Left lung (tissue), 10 donors: Measurements from ENCODE around the gene XRCC4. TPM values are rescaled to one million over a fixed set of nuclear protein-coding genes. Genes with fewer than 3 reads are reported as not detected.
"Not testable (repeated sequence)": the region's sequence is repeated elsewhere in the genome, so short reads cannot be mapped to it uniquely, and the experiment has no call there.

ENCODE experiments used
- ATAC-seq: fragments of 200-7000 bp; cut with Tn5 transposase; one replicate; pipeline ENCODE4 v1.9.1; 2020; ENCODE audit warnings: moderate library complexity
- DNase-seq, 4 donors: peaks; one replicate each; pipeline ENCODE4 v3.0.0-alpha.2; 2013 to 2020
- H3K27ac ChIP-seq, 2 donors: fragments of 200-600 bp; sonication (generic) in 1 of 2; one replicate each; pipeline versions ENCODE4 v1.5.0 to v1.8.0; 2020 to 2021
- H3K27me3 ChIP-seq, 2 donors: fragments of 200-600 bp; sonication (generic) in 1 of 2; one replicate each; pipeline versions ENCODE4 v1.5.0 to v1.8.0; 2020 to 2021
- H3K36me3 ChIP-seq, 2 donors: fragments of 200-600 bp; sonication (generic) in 1 of 2; one replicate each; pipeline versions ENCODE4 v1.5.0 to v1.8.0; 2020 to 2021
- H3K4me1 ChIP-seq, 2 donors: fragments of 200-600 bp; one replicate each; pipeline ENCODE4 v1.8.0; 2021
- H3K4me3 ChIP-seq, 2 donors: fragments of 200-600 bp; sonication (generic) in 1 of 2; one replicate each; pipeline versions ENCODE4 v1.5.0 to v1.8.0; 2020 to 2021; ENCODE audit warnings: mild to moderate bottlenecking in 1 of 2
- H3K9me3 ChIP-seq, 2 donors: fragments of 200-600 bp; sonication (generic) in 1 of 2; one replicate each; pipeline versions ENCODE4 v1.5.0 to v1.8.0; 2020 to 2021
- CTCF ChIP-seq, 2 donors: fragments of 200-600 bp; sonication (generic) in 1 of 2; IDR thresholded peaks; one replicate each; pipeline versions ENCODE4 v1.5.0 to v1.8.0; 2021; ENCODE audit warnings: antibody characterized with exemption in 2 of 2
- intact Hi-C, 2 donors: fragments of 100-400 bp; cut with DNase I; formaldehyde crosslinking; loops; one replicate each; pipeline versions ENCODE4 v1.11.2 to v1.14.2; 2022
- polyA plus RNA-seq, 6 donors: library from polyadenylated mRNA; unstranded; fragments of 120-200 nt; gene quantifications; one replicate each; pipeline ENCODE4 v1.2.1, GENCODE V29; 2013; ENCODE audit not compliant: insufficient read length in 6 of 6
- total RNA-seq, 2 donors: library from RNA; stranded (reverse); fragmentation: NEBNext Ultra II Directional; extraction: Animal tissue kit (Norgen Biotek cat#: 25700); gene quantifications; one replicate each; pipeline ENCODE4 v1.2.1, GENCODE V29; 2021
- donor health status: DM: no; HTN: yes; CAD: no.
- donor health status: DM: no; HTN: no; CAD: no.

XRCC4 gene
- total and polyA plus RNA-seq, 8 donors = 6.2 to 9.7 (median 8.8) TPM

DNA sequence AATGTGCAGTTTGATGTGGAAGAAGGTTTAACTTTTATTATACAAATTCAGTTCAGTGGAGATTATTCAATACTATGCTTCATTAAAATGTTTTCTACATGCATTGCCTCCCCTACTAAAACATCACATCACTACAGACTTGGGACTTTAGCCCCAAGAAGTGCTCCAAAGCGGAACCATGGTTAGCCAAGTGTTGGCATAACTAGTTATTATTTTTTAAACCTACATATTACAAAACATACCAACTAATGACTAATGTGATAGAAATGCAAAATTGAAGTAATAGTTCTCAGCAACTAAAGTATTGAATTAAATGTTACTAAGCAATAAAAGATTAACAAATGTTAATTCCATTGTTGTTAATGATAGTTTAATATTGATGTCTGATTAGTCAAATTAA is 74.5 kb downstream of the XRCC4 start:
- Histone ChIP-seq H3K4me3 (no peak overlapping the region), H3K27ac (no peak overlapping the region), H3K36me3 (no peaks in the 10 kb centered on the region), H3K9me3 (no peaks in the 10 kb centered on the region), H3K4me1 (peaks cover 0 to 4% of the 10 kb centered on the region in 2 donors), H3K27me3 (no peaks in the 10 kb centered on the region)
- ATAC-seq (no peak), DNase-seq (no peak)
- no peak for TF ChIP-seq CTCF (IDR thresholded peaks at IDR 0.05)
- intact Hi-C loops = no loop called here

DNA sequence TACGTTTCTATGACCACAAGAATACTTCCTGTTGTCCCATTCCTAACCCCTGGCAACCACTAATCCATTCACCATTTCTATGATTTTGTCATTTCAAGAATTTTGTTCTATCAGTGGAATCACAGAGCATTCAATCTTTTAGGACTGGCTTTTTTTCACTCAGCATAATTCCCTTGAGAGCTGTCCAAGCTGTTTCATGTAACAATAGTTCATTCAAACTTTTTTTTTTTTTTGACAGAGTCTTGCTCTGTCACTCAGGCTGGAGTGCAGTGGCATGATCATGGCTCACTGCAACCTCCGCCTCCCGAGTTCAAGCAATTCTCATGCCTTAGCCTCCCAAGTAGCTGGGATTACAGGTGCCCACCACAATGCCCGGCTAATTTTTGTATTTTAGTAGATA is 75.6 kb downstream of the XRCC4 start:
- not testable (repeated sequence) for ATAC-seq

DNA sequence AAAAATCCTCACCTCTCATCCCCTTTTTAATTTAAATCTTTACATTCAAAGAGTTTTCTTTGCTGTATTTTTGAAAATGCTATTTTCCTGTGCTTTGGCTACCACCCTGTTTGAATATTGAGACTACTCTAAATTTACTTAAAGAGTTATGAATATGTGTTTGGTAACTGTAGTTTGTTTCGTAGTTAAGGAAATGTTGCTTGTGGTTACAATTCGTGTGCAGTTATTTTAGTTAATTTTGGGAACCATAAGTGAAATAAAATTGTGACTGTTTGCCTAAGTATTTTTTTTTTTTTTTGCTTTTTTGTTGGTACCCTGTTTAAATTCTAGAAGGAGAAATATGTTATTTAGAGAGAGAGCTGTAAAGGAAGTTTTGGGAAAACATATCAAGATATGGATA is 78.7 kb downstream of the XRCC4 start:
- Histone ChIP-seq H3K9me3 (no peaks in the 10 kb centered on the region), H3K36me3 (no peaks in the 10 kb centered on the region), H3K27me3 (no peaks in the 10 kb centered on the region), H3K27ac (no peak overlapping the region), H3K4me1 (peaks cover 0 to 4% of the 10 kb centered on the region in 2 donors), H3K4me3 (no peak overlapping the region)
- no peak for DNase-seq
- intact Hi-C loops = no loop called here
- TF ChIP-seq CTCF (IDR thresholded peaks at IDR 0.05) = no peak
- ATAC-seq = no peak

More for the DNA sequence above, 75.6 kb downstream of the XRCC4 start:
- H3K36me3 ChIP-seq, H3K27me3 ChIP-seq, H3K4me1 ChIP-seq, H3K9me3 ChIP-seq, H3K27ac ChIP-seq, DNase-seq, H3K4me3 ChIP-seq, intact Hi-C loops: not testable (repeated sequence)

DNA sequence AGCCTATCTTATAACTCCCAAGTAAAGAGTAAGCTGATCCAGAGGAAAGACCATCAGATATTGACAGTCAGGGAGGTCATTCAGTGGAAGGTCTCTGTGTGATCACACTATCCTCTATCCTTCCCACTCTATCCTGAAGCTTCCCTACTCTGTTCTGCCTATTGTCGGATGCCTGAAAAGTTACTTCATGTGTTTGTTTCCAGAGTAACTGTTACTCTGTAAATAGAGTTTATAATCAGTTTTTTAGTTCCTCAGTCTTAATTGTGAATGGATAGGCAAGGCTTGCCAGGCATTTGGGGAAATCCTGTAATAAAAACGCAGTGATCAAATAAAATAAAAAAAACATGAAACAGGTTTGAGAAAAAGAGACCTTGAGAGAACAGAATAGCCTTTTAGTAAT is 79.8 kb downstream of the XRCC4 start:
- ATAC-seq (peak; percentile 42), DNase-seq (peak in 1 of 4 donors; percentile 16)
- H3K27ac ChIP-seq = no peak overlapping the region
- intact Hi-C loops = no loop called here
- H3K4me1 ChIP-seq = peaks cover 0 to 4% of the 10 kb centered on the region in 2 donors
- no peak overlapping the region for H3K4me3 ChIP-seq
- no peak for TF ChIP-seq CTCF (IDR thresholded peaks at IDR 0.05)
- no peaks in the 10 kb centered on the region for H3K36me3 ChIP-seq
- H3K9me3 ChIP-seq = no peaks in the 10 kb centered on the region
- H3K27me3 ChIP-seq = no peaks in the 10 kb centered on the region

GRCh38 chr5:83162601-83163000 is 85.3 kb downstream of the XRCC4 start:
- no peaks in the 10 kb centered on the region for H3K9me3 ChIP-seq
- H3K4me3 ChIP-seq = no peak overlapping the region
- no peak for DNase-seq
- H3K27me3 ChIP-seq = no peaks in the 10 kb centered on the region
- ATAC-seq = no peak
- H3K27ac ChIP-seq = no peak overlapping the region
- no peaks in the 10 kb centered on the region for H3K4me1 ChIP-seq
- intact Hi-C loops = no loop called here
- no peak for TF ChIP-seq CTCF (IDR thresholded peaks at IDR 0.05)
- H3K36me3 ChIP-seq = no peaks in the 10 kb centered on the region

- H3K27me3 ChIP-seq = no peaks in the 10 kb centered on the region
- H3K4me3 ChIP-seq = no peak overlapping the region
- no peaks in the 10 kb centered on the region for H3K36me3 ChIP-seq
- no peak overlapping the region for H3K27ac ChIP-seq
- DNase-seq = no peak
- no peaks in the 10 kb centered on the region for H3K4me1 ChIP-seq
- TF ChIP-seq CTCF (IDR thresholded peaks at IDR 0.05) = no peak
- no peak for ATAC-seq
- intact Hi-C loops = no loop called here
- H3K9me3 ChIP-seq = no peaks in the 10 kb centered on the region
These were observed 90.2 kb downstream of the XRCC4 start for GRCh38 chr5:83167538-83167937.
